K562 (cell line): ENCODE results near the gene NMT1. TPM values are rescaled to one million over a fixed set of nuclear protein-coding genes. Genes with fewer than 3 reads are reported as not detected.

Experiments
- ATAC-seq: fragments of 200-7000 bp; cut with Tn5 transposase; 3 replicates; pipeline ENCODE4 v1.9.1; 2020; ENCODE audit warnings: moderate library complexity
- BruUV-seq: library from RNA; stranded (reverse); fragments of 400-500 nt; replicated peaks from 2 replicates; lab custom pipeline; 2021; lab: Mats Ljungman, UMichigan
- CTCF ChIA-PET: fragments of 300-600 bp; formaldehyde crosslinking; extraction: SDS; loops from one replicate; lab custom pipeline; 2021; ENCODE audit warnings: low intra/inter-chr PET ratio; lab: Yijun Ruan, JAX
- POLR2A ChIA-PET: fragments of 300-600, 350-650 bp; sonication (Branson Sonifier 250); formaldehyde crosslinking; extraction: SDS; loops from one replicate; lab custom pipeline; 2021; ENCODE audit warnings: antibody characterized with exemption, inconsistent platforms; lab: Yijun Ruan, JAX
- DNase-seq, 4 experiments: peaks; one replicate each; pipeline versions ENCODE4 v3.0.0 to v3.0.0-alpha.2; 2011 to 2018; ENCODE audit warnings: low spot score in 3 of 4, mixed read lengths in 3 of 4; ENCODE audit errors: extremely low read depth in 1 of 4
- FAIRE-seq: peaks from 2 replicates; lab custom pipeline; 2011; peaks lifted over from hg19 to GRCh38; lab: Jason Lieb, UNC
- H2AFZ ChIP-seq: 2 replicates; pipeline ENCODE4 v1.6.0; 2011; ENCODE audit warnings: low read depth, low read length, control low read depth, inconsistent platforms
- H3K27ac ChIP-seq: fragments of 200-600 bp; 3 replicates; pipeline ENCODE4 v1.8.0; 2011; ENCODE audit warnings: low read depth, mild to moderate bottlenecking, control low read depth, inconsistent platforms, low read length, moderate library complexity, mixed read lengths; ENCODE audit errors: extremely low read depth
- H3K27me3 ChIP-seq, 2 experiments: fragments of 300-600 bp in 1 of 2; 2 replicates in 1 of 2; 3 replicates in 1 of 2; pipeline versions ENCODE4 v1.6.0 to v1.8.0; 2011; ENCODE audit warnings: inconsistent platforms in 2 of 2, low read length in 2 of 2, mild to moderate bottlenecking in 1 of 2, mixed read lengths in 1 of 2, moderate library complexity in 1 of 2; ENCODE audit not compliant: control insufficient read depth in 2 of 2, insufficient read depth in 2 of 2
- H3K36me3 ChIP-seq: fragments of 300-600 bp; 3 replicates; pipeline ENCODE4 v1.8.0; 2011; ENCODE audit warnings: mild to moderate bottlenecking, low read length, inconsistent platforms; ENCODE audit not compliant: control insufficient read depth, insufficient read depth
- H3K4me1 ChIP-seq, 2 experiments: fragments of 200-600 bp in 1 of 2; replicated peaks in 1 of 2; 2 replicates in 1 of 2; 3 replicates in 1 of 2; pipeline versions ENCODE4 v1.5.1 to v1.8.0; 2011; ENCODE audit warnings: inconsistent platforms in 2 of 2, low read length in 2 of 2, mild to moderate bottlenecking in 1 of 2, mixed read lengths in 1 of 2, moderate library complexity in 1 of 2; ENCODE audit not compliant: control insufficient read depth in 2 of 2, insufficient read depth in 2 of 2
- H3K4me2 ChIP-seq: 2 replicates; pipeline ENCODE4 v1.6.1; 2011; ENCODE audit warnings: low read length, control low read depth, inconsistent platforms, mixed read lengths; ENCODE audit not compliant: insufficient read depth
- H3K4me3 ChIP-seq: fragments of 200-600 bp; sonication (generic), shearing (Covaris generic); 2 replicates; pipeline ENCODE4 v1.5.1; 2016; ENCODE audit warnings: control low read depth, inconsistent platforms
- H3K79me2 ChIP-seq: fragments of 200-600 bp; 3 replicates; pipeline ENCODE4 v1.8.0; 2011; ENCODE audit warnings: low read length, inconsistent platforms; ENCODE audit not compliant: control insufficient read depth, insufficient read depth
- H3K9ac ChIP-seq, 2 experiments: 2 replicates each; pipeline versions ENCODE4 v1.6.0 to v1.6.1; 2011; ENCODE audit warnings: low read depth in 2 of 2, low read length in 2 of 2, control low read depth in 1 of 2, inconsistent platforms in 1 of 2, mild to moderate bottlenecking in 1 of 2, mixed read lengths in 1 of 2; ENCODE audit not compliant: insufficient read depth in 1 of 2
- H3K9me1 ChIP-seq: one replicate; pipeline ENCODE4 v1.6.0; 2011; ENCODE audit warnings: inconsistent platforms, mild to moderate bottlenecking, low read length, moderate library complexity; ENCODE audit not compliant: control insufficient read depth, insufficient read depth
- H3K9me3 ChIP-seq: replicated peaks from 2 replicates; pipeline ENCODE4 v1.5.1; 2011; ENCODE audit warnings: low read depth, low read length, inconsistent platforms; ENCODE audit not compliant: control insufficient read depth, insufficient read depth
- H4K20me1 ChIP-seq: replicated peaks from 2 replicates; pipeline ENCODE4 v1.6.1; 2011; ENCODE audit warnings: low read length, inconsistent platforms, mixed read lengths; ENCODE audit not compliant: control insufficient read depth, insufficient read depth
- MCM2 ChIP-seq: fragments of 450-650 bp; IDR thresholded peaks from 2 replicates; pipeline ENCODE4 v1.6.1; 2017; ENCODE audit warnings: low read depth, mild to moderate bottlenecking
- NFYB ChIP-seq: IDR thresholded peaks from 2 replicates; pipeline ENCODE4 v1.6.1; 2011; ENCODE audit warnings: mild to moderate bottlenecking, moderate library complexity; ENCODE audit not compliant: insufficient read length; ENCODE audit errors: extremely low read depth
- POLR2G ChIP-seq: fragments of 200-400 bp; formaldehyde crosslinking; IDR thresholded peaks from 2 replicates; pipeline ENCODE4 v1.6.1; 2017; ENCODE audit warnings: low read depth, mild to moderate bottlenecking, antibody characterized with exemption, low read length, moderate library complexity
- TAF15 ChIP-seq: fragments of 200-400 bp; formaldehyde crosslinking; IDR thresholded peaks from 2 replicates; pipeline ENCODE4 v1.6.1; 2017; ENCODE audit warnings: mild to moderate bottlenecking, low read depth, low read length, moderate library complexity
- WGBS: fragments of 100-300 bp; shearing (Covaris generic); methylation state at CpG from one replicate; pipeline ENCODE4 v1.1.6; 2016; ENCODE audit warnings: low coverage, mixed read lengths; ENCODE audit not compliant: insufficient coverage; ENCODE audit errors: missing lambda C conversion rate; 5-methylcytosine and 5-hydroxymethylcytosine counted together
- in situ Hi-C: fragments of 300-500 bp; cut with MboI; formaldehyde crosslinking; loops from 4 replicates; pipeline ENCODE4 v1.15.0; 2018; ENCODE audit warnings: inconsistent platforms, mixed read lengths
- intact Hi-C: fragments of 100-400 bp; cut with micrococcal nuclease; formaldehyde crosslinking; loops from 2 replicates; pipeline ENCODE4 v1.14.2; 2022
- polyA plus RNA-seq, 8 experiments: library from polyadenylated mRNA; depleted of rRNA in 4 of 8; stranded (reverse) in 5 of 8; unstranded in 3 of 8; fragments of >200 nt; fragmentation: Nextera tagmentation in 2 of 8; fragmentation: Illumina TruSeq in 1 of 8; extraction: Ambion mirVana in 2 of 8; extraction: Trizol in 1 of 8; gene quantifications; 2 replicates each; pipeline versions ENCODE4 v1.2.1 to v1.2.3, GENCODE V29; 2011 to 2014; ENCODE audit warnings: inconsistent platforms in 1 of 8, missing spikeins in 1 of 8
- total RNA-seq, 7 experiments: library from RNA; depleted of rRNA in 6 of 7; stranded (reverse); fragments of >200 nt in 6 of 7; fragmentation: Illumina TruSeq in 2 of 7; extraction: Trizol in 2 of 7; gene quantifications; 2 replicates each; pipeline versions ENCODE4 v1.2.1 to v1.2.3, GENCODE V29; 2011 to 2021; ENCODE audit warnings: low replicate concordance in 1 of 7

NMT1 gene
- total and polyA plus RNA-seq, 9 of the 15 experiments (the other 6 are each of a cell fraction or from before 2014, with no cell fraction given): 86.7 to 569 (median 213) TPM

- CTCF ChIA-PET: interaction anchor here (1.0 kb wide), 1 partner anchor 25 kb away, joined by 3 read pairs; the partner anchor contains the start of gene PLCD3
- in situ Hi-C loops: loop anchor here (5.0 kb wide), 1 partner anchor 185 kb away; no protein-coding TSS in a partner anchor
- H3K4me2 ChIP-seq: no peak overlapping the region
- peaks cover 67% of the 10 kb centered on the region for H3K36me3 ChIP-seq
- POLR2A ChIA-PET: interaction anchor here (0.7 to 3.3 kb wide), 3 partner anchors 18 to 42 kb away, joined by 3 to 17 read pairs (median 4); partner anchors contain the start of gene HEXIM1
- no peaks in the 10 kb centered on the region for H3K9me3 ChIP-seq
- H3K27ac ChIP-seq: no peak overlapping the region
- intact Hi-C loops: no loop called here
- no peaks in the 10 kb centered on the region for H3K79me2 ChIP-seq
- no peaks in the 10 kb centered on the region for H3K4me1 ChIP-seq
- no peak overlapping the region for H2AFZ ChIP-seq
- H4K20me1 ChIP-seq: peaks cover 16% of the 10 kb centered on the region
- no peaks in the 10 kb centered on the region for H3K9me1 ChIP-seq
- H3K9ac ChIP-seq: no peak overlapping the region
- BruUV-seq: no TSS peak
- no peak overlapping the region for H3K4me3 ChIP-seq
- 91% methylated on average over 13 of the region's 13 CpGs for WGBS
- FAIRE-seq: no peak
- no peak for DNase-seq
- peak; percentile 40; the same call in 1 of the 2 replicates for TF ChIP-seq POLR2G
- TF ChIP-seq TAF15: no peak
- ATAC-seq: no peak
- no peaks in the 10 kb centered on the region for H3K27me3 ChIP-seq
Observed at GRCh38 chr17:45107293-45108010, 46.3 kb downstream of the NMT1 start.

DNA sequence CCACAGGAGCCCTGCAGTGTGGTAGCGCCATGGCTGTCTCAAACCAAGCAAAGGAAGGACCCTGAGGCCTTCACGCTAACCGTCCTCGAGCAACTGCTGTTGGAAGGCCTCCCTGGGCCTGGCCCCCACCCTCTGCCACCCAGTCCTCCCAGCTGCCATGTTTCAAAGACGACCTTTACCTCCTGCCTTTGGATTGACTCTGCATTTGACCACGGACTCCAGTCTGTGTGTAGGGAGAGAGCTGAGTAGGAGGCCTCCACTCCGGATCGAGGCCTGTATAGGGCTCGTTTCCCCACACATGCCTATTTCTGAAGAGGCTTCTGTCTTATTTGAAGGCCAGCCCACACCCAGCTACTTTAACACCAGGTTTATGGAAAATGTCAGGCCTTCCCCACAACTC lies 46.9 kb downstream of the NMT1 start:
- Histone ChIP-seq H3K9ac (no peak overlapping the region), H3K36me3 (peaks cover 61% of the 10 kb centered on the region), H2AFZ (no peak overlapping the region), H4K20me1 (peaks cover 16% of the 10 kb centered on the region), H3K9me3 (no peaks in the 10 kb centered on the region), H3K9me1 (no peaks in the 10 kb centered on the region), H3K4me1 (peaks cover 0 to 3% of the 10 kb centered on the region in 2 experiments; a peak in 1 of 5 replicates), H3K27ac (no peak overlapping the region), H3K79me2 (no peaks in the 10 kb centered on the region), H3K4me2 (no peak overlapping the region), H3K4me3 (no peak overlapping the region), H3K27me3 (no peaks in the 10 kb centered on the region)
- no peak for TF ChIP-seq MCM2
- TF ChIP-seq NFYB: no peak
- no TSS peak for BruUV-seq
- ChIA-PET POLR2A (interaction anchor here (0.7 to 3.3 kb wide), 4 partner anchors 18 to 247 kb away, joined by 3 to 17 read pairs (median 5); partner anchors contain the start of gene HEXIM1), CTCF (interaction anchor here (1.0 kb wide), 1 partner anchor 24 kb away, joined by 3 read pairs; the partner anchor contains the start of gene PLCD3)
- no peak for DNase-seq
- 78% methylated on average over 8 of the region's 9 CpGs for WGBS
- intact Hi-C loops: no loop called here
- FAIRE-seq: no peak
- in situ Hi-C loops: loop anchor here (5.0 kb wide), 1 partner anchor 186 kb away; no protein-coding TSS in a partner anchor
- no peak; the same call in 2 of the 3 replicates for ATAC-seq
